NB4 (cell line): ENCODE results near the gene SLC51B.

Source experiments
- DNase-seq: peaks from one replicate; pipeline ENCODE4 v3.0.0; 2010; ENCODE audit warnings: low read depth
- H3K4me3 ChIP-seq: one replicate; pipeline ENCODE4 v1.5.1; 2011; ENCODE audit warnings: mild to moderate bottlenecking, low read depth, low read length, moderate library complexity
- CTCF ChIP-seq: IDR thresholded peaks from one replicate; pipeline ENCODE4 v1.5.1; 2012; ENCODE audit warnings: low read depth, low read length
- MYC ChIP-seq: IDR thresholded peaks from 2 replicates; pipeline ENCODE4 v1.6.1; 2011; ENCODE audit warnings: low read depth, low read length
- POLR2A ChIP-seq: IDR thresholded peaks from 2 replicates; pipeline ENCODE4 v1.6.1; 2011; ENCODE audit warnings: mild to moderate bottlenecking; ENCODE audit not compliant: insufficient read length; ENCODE audit errors: extremely low read depth
- TF ChIP-seq, protein P1 (sequence below): IDR thresholded peaks from 2 replicates; pipeline ENCODE4 v1.6.1; 2011; ENCODE audit warnings: low read depth, low read length

The SLC51B gene

DNA sequence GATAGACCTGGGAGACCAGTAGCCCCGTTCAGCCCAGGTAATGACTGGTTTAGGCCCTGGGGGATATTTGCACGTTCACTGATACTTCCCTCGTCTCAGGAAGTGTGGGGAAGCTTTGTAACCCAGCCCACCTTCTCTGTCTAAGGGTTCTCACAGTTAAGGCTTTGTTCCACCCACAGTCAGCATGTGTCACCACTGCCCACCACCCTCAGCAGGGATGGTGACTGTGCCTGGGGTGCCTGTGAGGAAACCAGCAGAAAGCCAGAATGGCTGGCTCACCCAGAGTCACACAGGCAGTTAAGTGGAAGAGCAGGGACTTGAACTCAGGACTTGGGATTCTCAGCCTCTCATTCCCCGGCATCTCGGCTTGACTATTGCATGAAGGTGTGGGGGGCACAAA is 36.6 kb downstream of the SLC51B start:
- DNase-seq: no peak
- TF ChIP-seq MYC (no peak), CTCF (no peak), POLR2A (no peak)
- TF ChIP-seq, protein P1, sequence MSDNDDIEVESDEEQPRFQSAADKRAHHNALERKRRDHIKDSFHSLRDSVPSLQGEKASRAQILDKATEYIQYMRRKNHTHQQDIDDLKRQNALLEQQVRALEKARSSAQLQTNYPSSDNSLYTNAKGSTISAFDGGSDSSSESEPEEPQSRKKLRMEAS: no peak
- H3K4me3 ChIP-seq: no peak overlapping the region

DNA sequence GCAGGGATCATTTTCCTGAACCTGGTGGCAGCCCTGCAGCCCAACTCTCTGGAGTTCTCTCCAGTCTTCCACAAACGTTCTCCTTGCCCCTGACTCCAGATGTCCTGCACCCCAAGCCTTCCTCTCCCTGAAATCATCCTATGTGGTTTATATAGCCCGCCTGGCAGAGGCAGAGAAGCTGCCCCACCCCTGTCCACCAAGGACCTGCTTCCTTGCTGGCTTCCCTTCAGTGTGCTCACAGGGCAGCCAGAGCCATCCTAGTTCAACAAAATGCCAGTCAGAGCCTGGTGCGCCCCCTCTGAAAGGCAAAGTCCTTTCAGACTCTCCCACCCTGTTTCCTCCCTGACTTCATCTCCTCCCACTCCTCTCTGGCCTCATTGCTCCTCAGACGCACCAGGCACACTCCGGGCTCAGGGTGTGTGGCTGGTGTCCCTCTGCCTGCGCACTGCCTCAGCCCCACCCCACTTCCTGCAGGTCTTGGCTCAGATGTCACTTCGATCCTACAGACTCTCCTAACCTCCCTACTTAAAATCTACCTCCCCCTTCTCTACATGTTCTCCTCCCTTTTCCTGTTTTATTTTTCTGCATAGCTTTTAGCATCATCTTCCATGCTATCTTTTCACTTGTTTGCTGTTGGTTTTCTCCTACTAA is 37.2 kb downstream of the SLC51B start:
- TF ChIP-seq POLR2A (no peak), MYC (no peak), CTCF (no peak)
- TF ChIP-seq, protein P1: no peak
- DNase-seq: no peak
- H3K4me3 ChIP-seq: no peak overlapping the region

DNA sequence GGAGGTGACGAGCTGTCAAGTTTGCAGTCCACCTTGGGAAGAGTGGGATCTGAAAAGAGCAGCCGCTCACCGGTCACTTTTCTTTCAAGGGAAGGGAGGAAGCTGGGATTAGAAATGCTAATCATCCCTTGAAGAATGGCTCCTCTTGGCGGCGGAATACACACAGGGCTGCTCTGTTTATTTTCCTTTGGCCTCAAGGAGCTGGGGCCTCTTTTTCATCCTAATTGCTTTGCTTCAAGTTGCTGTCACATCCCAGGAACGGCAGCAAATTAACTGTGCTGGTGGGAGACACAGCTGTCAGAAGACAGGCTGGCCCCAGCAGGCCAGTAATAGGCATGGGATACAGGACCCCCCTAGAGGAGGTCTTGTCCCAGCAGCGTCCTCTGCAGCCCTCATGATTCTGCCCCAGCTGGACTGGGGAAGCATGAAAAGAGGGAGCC is 38.1 kb downstream of the SLC51B start:
- no peak overlapping the region for H3K4me3 ChIP-seq
- no peak for DNase-seq
- TF ChIP-seq CTCF (no peak), MYC (no peak), POLR2A (no peak)
- TF ChIP-seq, protein P1: no peak

- no peak for TF ChIP-seq CTCF
- TF ChIP-seq, protein P1: no peak
- no peak for TF ChIP-seq POLR2A
- TF ChIP-seq MYC: no peak
- DNase-seq: no peak
- H3K4me3 ChIP-seq: no peak overlapping the region
Measured at GRCh38 chr15:65084500-65085206, 39.5 kb downstream of the SLC51B start.

DNA sequence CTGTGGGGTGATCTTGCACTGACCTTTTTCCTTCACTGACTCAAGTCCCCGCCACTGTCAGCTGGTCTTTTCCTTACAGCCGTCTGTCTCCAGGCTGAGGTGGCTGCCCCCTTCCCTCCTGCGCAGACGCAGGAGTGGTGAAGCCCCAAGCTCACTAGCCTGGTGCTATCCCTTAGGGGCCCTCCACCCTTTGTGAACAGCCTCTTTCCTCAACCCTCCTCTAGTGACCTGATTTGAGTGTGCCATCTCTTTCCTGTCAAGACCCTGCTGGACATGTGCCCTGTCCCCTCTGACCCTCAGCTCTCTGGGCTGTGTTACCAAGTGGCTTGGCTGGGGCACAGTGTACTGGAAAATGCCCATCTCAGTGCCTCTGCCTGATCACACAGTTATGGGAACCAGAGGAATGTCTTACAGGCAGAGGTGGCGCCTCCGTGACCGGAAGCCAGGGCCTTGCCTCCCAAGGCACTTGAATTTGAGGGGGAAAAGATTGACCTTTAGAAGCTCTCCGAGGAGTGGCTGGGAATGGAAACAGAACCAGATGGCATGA is 40.1 kb downstream of the SLC51B start:
- H3K4me3 ChIP-seq: no peak overlapping the region
- no peak for DNase-seq
- TF ChIP-seq MYC (no peak), POLR2A (no peak), CTCF (no peak)
- TF ChIP-seq, protein P1: no peak
